Measurements from ENCODE around the gene SCD5. TPM values are rescaled to one million over a fixed set of nuclear protein-coding genes. Genes with fewer than 3 reads are reported as not detected.

SCD5 gene
- total and polyA plus RNA-seq, 2 of the 13 experiments (the other 11 are each of a cell fraction or from before 2014, with no cell fraction given) = not detected

DNA sequence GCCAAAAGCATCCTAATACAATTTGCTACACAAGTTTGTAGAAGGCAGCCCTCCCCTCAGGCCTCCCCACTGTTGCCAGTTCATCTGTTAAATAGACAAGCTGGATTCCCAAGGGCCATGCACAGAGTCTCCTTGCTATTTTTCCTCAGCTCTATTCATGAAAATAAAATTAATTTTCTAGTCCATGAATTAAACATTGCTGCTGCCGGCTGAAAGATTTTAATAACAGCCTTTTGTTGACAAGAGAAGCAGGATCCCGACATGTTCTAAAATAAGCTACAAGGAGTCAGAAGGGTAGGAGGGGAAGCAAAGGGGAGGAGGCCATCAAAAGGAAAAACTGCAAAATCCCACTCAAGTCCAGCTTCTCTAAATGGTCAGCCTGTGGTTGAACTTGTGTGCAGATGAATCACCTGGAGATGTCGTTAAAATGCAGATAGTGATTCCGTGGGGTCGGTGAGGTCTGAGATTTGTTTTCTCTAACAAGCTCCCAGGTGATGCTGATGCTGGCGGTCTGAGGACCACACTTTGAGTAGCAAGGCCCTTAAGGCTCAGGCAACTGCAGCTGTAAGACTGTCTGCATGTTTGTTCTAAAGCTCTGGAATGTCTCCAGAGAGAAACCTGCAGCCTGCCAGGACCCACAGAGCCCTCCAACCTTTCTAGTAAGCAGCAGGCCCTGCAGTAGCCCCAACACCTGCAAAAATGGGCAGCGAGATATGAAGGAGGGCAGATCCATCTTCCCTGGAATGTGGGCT, 9.4 kb downstream of the SCD5 start (continued):
- no peak for TF ChIP-seq MIER3 (CRISPR knock-in tag; IDR thresholded peaks at IDR 0.05; ENCODE audit: borderline replicate concordance)
- no peak for TF ChIP-seq NCOA2 (CRISPR knock-in tag; IDR thresholded peaks at IDR 0.05)

DNA sequence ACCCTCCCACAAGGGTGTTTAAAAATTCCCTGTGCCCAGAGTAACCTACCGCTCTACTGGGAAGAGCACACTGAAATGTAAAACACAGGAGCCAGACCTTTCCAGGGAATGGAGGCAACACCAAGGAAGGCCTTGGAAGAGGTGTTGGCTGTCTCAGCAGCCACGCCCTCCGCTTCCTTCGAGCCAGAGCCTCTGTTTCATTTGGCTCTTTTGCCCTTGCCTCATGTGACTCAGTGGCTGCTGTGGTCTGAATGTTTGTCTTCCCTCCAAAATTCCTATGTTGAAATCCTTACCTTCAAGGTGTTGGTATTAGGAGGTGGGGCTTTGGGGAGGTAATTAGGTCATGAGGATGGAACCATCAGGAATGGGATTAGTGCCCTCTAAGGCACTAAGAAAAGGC, 11.3 kb downstream of the SCD5 start:
- FAIRE-seq (no peak), ATAC-seq (no peak), DNase-seq (ENCODE audit: low spot score) (no peak)
- intact Hi-C loops (cut with micrococcal nuclease; ENCODE audit: unreplicated experiment) = no loop called here
- BruUV-seq (replicated peaks) = no TSS peak
- CTCF ChIA-PET (ENCODE audit: low intra/inter-chr PET ratio, low total read pairs) = no interaction called here
- Histone ChIP-seq H2AFZ (ENCODE audit: low read length) (no peak overlapping the region), H3K4me2 (ENCODE audit: low read depth, low read length) (no peak overlapping the region), H3K4me3 (replicated peaks in 1 of 3; ENCODE audit: insufficient read depth in 1 of 3, low read depth in 2 of 3, low read length in 3 of 3) (no peak overlapping the region), H3K36me3 (replicated peaks in 1 of 2; ENCODE audit: control insufficient read depth in 1 of 2, insufficient read depth in 2 of 2, low read length in 2 of 2) (no peaks in the 10 kb centered on the region), H3K4me1 (ENCODE audit: insufficient read depth, low read length) (peaks cover 6% of the 10 kb centered on the region; the same call in 1 of the 2 replicates), H3K9me3 (ENCODE audit: low read length) (no peaks in the 10 kb centered on the region), H3K27me3 (ENCODE audit: control insufficient read depth in 1 of 2, insufficient read depth in 2 of 2, low read length in 2 of 2) (peaks cover 0 to 15% of the 10 kb centered on the region in 2 experiments; a peak in 2 of 5 replicates), H4K20me1 (ENCODE audit: insufficient read depth, low read length) (no peaks in the 10 kb centered on the region), H3K9ac (ENCODE audit: insufficient read depth, low read depth, low read length) (no peak overlapping the region), H3K27ac (ENCODE audit: extremely low read length, insufficient read depth, low read length) (no peak overlapping the region), H3K79me2 (ENCODE audit: insufficient read depth, low read length) (no peaks in the 10 kb centered on the region)
- in situ Hi-C loops (cut with HindIII; ENCODE audit: extremely low pct_ligation_motif_present, low pct_unique_long_range_greater_than_20kb) = no loop called here
- TF ChIP-seq KLF13 (CRISPR knock-in tag; IDR thresholded peaks at IDR 0.05) = no peak
- TF ChIP-seq, protein P1, sequence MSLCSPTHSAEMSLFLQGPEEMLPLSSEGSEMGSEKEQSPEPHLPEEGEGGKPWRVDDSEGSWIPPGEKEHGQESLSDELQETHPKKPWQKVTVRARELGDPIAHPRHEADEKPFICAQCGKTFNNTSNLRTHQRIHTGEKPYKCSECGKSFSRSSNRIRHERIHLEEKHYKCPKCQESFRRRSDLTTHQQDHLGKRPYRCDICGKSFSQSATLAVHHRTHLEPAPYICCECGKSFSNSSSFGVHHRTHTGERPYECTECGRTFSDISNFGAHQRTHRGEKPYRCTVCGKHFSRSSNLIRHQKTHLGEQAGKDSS (CRISPR knock-in tag; IDR thresholded peaks at IDR 0.05; ENCODE audit: borderline replicate concordance, low read depth) = no peak
- no peak for TF ChIP-seq PAX8 (CRISPR knock-in tag; IDR thresholded peaks at IDR 0.05; ENCODE audit: borderline replicate concordance)
- no peak for TF ChIP-seq SALL1 (CRISPR knock-in tag; IDR thresholded peaks at IDR 0.05)
- TF ChIP-seq RBM22 (optimal IDR thresholded peaks at IDR 0.05; ENCODE audit: low read length) = no peak
- TF ChIP-seq NR2C2 (CRISPR knock-in tag; IDR thresholded peaks at IDR 0.05; ENCODE audit: borderline replicate concordance) = no peak
- TF ChIP-seq ZC3H13 (CRISPR knock-in tag; IDR thresholded peaks at IDR 0.05) = no peak
- TF ChIP-seq HNF1B (CRISPR knock-in tag; IDR thresholded peaks at IDR 0.05) = no peak
- TF ChIP-seq TBL1XR1 (IDR thresholded peaks at IDR 0.05; ENCODE audit: borderline replicate concordance, low read length, partially characterized antibody) = no peak
- TF ChIP-seq PLSCR1 (CRISPR knock-in tag; IDR thresholded peaks at IDR 0.05; ENCODE audit: borderline replicate concordance) = no peak
- TF ChIP-seq SKI (IDR thresholded peaks at IDR 0.05; ENCODE audit: partially characterized antibody) = no peak
- TF ChIP-seq THAP11 (CRISPR knock-in tag; IDR thresholded peaks at IDR 0.05) = no peak
- no peak for TF ChIP-seq ZNF350 (CRISPR knock-in tag; IDR thresholded peaks at IDR 0.05; ENCODE audit: borderline replicate concordance, low read depth)
- 64% methylated on average over 4 of the region's 4 CpGs for WGBS (ENCODE audit: low lambda C conversion rate)
- POLR2A ChIA-PET = no interaction called here
